Breast epithelium (tissue), 3 donors: Measurements from ENCODE around the gene PIEZO1.

Source experiments
- POLR2A ChIP-seq: fragments of 450-650 bp; IDR thresholded peaks from one replicate; pipeline ENCODE4 v1.6.1; 2016; ENCODE audit warnings: antibody characterized with exemption, mild to moderate bottlenecking, moderate library complexity
- POLR2AphosphoS5 ChIP-seq, 3 donors: sonication (generic); formaldehyde crosslinking; IDR thresholded peaks; one replicate each; pipeline ENCODE4 v1.6.1; 2017; ENCODE audit warnings: antibody characterized with exemption in 3 of 3
- TF ChIP-seq, protein P1 (sequence below), 3 donors: fragments of 450-650 bp; IDR thresholded peaks; one replicate each; pipeline ENCODE4 v1.5.1; 2016 to 2017; ENCODE audit warnings: antibody characterized with exemption in 3 of 3, mild to moderate bottlenecking in 3 of 3, moderate library complexity in 3 of 3

DNA sequence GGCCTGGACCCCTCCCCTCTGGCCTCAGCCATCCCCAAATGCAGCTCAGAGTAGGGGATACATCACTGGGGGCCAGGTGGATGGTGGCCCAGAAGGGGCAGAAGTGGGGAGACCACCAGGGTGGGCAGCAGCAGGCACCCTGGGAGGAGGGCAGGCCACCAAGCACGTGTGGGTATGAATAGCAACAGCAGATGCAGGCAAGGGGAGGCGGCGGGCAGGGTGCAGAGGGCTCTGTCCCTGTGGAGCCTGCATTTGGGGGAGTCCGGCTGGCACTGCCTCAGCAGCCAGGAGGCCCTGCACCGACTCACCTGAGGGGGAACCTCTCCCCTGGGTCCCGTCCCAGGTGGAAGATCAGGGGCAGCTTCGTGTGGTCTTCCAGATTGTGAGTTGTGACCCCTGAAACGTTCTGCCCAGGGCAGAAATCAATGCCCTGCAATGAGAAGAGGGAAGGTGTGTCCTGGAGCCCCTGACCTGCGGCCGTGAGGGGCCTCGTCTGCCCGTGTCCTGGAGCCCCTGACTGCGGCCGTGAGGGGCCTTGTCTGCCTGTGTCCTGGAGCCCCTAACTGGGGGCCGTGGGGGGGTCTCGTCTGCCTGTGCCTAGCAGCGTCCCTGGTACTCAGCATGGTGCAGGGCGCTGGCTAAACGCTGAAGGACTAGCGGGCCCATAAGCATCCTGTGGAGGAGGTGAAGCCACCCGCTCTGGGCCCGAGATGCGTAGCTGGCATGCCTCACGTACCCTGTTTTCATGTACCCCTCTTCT, 37.4 kb upstream of the PIEZO1 start:
- TF ChIP-seq POLR2AphosphoS5 (IDR thresholded peaks at IDR 0.05) (no peak), POLR2A (no peak)
- TF ChIP-seq, protein P1, sequence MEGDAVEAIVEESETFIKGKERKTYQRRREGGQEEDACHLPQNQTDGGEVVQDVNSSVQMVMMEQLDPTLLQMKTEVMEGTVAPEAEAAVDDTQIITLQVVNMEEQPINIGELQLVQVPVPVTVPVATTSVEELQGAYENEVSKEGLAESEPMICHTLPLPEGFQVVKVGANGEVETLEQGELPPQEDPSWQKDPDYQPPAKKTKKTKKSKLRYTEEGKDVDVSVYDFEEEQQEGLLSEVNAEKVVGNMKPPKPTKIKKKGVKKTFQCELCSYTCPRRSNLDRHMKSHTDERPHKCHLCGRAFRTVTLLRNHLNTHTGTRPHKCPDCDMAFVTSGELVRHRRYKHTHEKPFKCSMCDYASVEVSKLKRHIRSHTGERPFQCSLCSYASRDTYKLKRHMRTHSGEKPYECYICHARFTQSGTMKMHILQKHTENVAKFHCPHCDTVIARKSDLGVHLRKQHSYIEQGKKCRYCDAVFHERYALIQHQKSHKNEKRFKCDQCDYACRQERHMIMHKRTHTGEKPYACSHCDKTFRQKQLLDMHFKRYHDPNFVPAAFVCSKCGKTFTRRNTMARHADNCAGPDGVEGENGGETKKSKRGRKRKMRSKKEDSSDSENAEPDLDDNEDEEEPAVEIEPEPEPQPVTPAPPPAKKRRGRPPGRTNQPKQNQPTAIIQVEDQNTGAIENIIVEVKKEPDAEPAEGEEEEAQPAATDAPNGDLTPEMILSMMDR (IDR thresholded peaks at IDR 0.05) = no peak
